ENCODE data around the gene SEBOX.

DNA sequence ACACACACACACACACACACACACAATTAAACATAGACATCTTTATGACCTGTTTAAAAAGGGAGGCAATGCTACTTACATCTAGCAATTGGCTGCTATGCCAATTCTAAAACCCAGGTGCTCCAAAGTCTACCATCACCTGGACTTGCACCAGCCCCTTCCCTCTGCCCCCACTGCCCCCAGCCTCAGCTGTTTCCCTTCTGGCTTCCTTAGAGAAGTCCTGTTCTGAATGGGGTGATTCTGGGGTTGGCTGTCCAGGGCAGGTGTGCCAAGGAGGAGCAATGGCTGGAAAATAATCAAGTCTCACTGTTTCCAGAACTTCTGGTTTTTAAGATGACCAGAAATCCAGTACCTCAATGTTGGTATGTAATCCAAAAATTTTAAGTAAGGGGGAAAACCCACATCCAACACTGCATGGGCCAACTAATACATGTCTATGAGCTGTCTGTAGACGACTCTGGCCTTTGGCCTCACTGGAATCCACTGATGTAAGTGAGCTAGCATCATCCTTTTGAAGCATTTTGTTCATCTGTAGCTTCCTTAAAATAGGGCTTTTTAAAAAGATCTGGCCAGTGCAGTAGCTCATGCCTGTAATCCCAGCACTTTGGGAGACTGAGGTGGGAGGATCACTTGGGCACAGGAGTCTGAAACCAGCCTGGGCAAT, 31.8 kb downstream of the SEBOX start:
- TF ChIP-seq POLR2AphosphoS5 (IDR thresholded peaks at IDR 0.05) = no peak
- TF ChIP-seq, protein P1, sequence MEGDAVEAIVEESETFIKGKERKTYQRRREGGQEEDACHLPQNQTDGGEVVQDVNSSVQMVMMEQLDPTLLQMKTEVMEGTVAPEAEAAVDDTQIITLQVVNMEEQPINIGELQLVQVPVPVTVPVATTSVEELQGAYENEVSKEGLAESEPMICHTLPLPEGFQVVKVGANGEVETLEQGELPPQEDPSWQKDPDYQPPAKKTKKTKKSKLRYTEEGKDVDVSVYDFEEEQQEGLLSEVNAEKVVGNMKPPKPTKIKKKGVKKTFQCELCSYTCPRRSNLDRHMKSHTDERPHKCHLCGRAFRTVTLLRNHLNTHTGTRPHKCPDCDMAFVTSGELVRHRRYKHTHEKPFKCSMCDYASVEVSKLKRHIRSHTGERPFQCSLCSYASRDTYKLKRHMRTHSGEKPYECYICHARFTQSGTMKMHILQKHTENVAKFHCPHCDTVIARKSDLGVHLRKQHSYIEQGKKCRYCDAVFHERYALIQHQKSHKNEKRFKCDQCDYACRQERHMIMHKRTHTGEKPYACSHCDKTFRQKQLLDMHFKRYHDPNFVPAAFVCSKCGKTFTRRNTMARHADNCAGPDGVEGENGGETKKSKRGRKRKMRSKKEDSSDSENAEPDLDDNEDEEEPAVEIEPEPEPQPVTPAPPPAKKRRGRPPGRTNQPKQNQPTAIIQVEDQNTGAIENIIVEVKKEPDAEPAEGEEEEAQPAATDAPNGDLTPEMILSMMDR (IDR thresholded peaks at IDR 0.05) = no peak
